Measurements from ENCODE around the gene HUNK. TPM values are rescaled to one million over a fixed set of nuclear protein-coding genes. Genes with fewer than 3 reads are reported as not detected.

The HUNK gene
- total and polyA plus RNA-seq, 7 donors, result 0.71 to 2.6 (median 1.5) TPM

DNA sequence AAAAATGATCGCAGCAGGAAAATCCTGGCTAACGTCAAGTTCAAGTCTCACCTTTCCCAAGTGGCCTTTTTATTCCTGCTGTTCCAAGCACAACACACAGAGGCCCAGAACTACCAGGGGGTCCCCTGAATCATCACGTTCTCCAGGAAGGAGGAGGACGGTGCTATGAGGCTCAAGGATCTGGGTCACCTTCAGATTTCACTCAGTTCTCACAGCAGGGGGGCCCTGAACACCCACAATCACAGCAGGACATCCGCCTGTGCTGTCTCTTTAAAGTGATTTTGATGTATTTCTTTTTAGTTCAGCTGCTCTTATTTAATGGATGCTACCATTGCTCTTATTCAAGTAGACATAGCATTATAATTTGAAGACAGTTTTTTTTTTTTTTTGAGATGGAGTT, 173.4 kb downstream of the HUNK start:
- no peak for TF ChIP-seq EP300 (IDR thresholded peaks at IDR 0.05)
- TF ChIP-seq POLR2AphosphoS5 (IDR thresholded peaks at IDR 0.05), result no peak
- no peak for TF ChIP-seq POLR2A (IDR thresholded peaks at IDR 0.05)
- TF ChIP-seq, protein P1, sequence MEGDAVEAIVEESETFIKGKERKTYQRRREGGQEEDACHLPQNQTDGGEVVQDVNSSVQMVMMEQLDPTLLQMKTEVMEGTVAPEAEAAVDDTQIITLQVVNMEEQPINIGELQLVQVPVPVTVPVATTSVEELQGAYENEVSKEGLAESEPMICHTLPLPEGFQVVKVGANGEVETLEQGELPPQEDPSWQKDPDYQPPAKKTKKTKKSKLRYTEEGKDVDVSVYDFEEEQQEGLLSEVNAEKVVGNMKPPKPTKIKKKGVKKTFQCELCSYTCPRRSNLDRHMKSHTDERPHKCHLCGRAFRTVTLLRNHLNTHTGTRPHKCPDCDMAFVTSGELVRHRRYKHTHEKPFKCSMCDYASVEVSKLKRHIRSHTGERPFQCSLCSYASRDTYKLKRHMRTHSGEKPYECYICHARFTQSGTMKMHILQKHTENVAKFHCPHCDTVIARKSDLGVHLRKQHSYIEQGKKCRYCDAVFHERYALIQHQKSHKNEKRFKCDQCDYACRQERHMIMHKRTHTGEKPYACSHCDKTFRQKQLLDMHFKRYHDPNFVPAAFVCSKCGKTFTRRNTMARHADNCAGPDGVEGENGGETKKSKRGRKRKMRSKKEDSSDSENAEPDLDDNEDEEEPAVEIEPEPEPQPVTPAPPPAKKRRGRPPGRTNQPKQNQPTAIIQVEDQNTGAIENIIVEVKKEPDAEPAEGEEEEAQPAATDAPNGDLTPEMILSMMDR (IDR thresholded peaks at IDR 0.05), result no peak
- H3K27me3 ChIP-seq, result no peaks in the 10 kb centered on the region
- no peak overlapping the region for H3K27ac ChIP-seq
- intact Hi-C loops (cut with DNase I), result no loop called here
- H3K9me3 ChIP-seq, result no peaks in the 10 kb centered on the region
- 77 to 78% methylated on average over 5 of the region's 5 CpGs for WGBS, 2 donors
- no peak overlapping the region for H3K4me3 ChIP-seq
- H3K4me1 ChIP-seq, result no peaks in the 10 kb centered on the region
- no peaks in the 10 kb centered on the region for H3K36me3 ChIP-seq
- DNase-seq, result no peak

DNA sequence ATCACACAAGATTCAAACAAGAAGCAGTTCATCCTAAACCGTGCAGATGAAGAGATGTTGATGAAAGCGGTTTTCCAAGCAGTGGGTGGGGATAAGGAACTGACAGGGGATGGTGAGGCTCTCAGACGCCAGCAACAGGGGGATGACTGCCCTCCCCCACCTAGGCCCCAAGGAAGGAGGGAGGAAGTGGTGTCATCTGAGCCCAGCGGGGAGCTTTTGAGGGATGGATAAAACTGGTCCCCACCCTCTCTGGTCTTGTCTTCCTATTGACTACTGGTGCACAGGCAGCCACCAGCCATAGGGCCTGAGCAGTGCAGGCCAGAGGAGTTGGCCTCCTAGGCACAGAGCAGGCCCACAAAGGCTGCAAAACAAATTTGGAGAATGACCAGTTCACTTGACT, 175.5 kb downstream of the HUNK start:
- H3K36me3 ChIP-seq, result no peaks in the 10 kb centered on the region
- H3K4me3 ChIP-seq, result no peak overlapping the region
- intact Hi-C loops (cut with DNase I), result no loop called here
- no peaks in the 10 kb centered on the region for H3K4me1 ChIP-seq
- no peak overlapping the region for H3K27ac ChIP-seq
- no peaks in the 10 kb centered on the region for H3K27me3 ChIP-seq
- DNase-seq, result no peak
- no peak for TF ChIP-seq EP300 (IDR thresholded peaks at IDR 0.05)
- no peak for TF ChIP-seq POLR2A (IDR thresholded peaks at IDR 0.05)
- TF ChIP-seq, protein P1 (IDR thresholded peaks at IDR 0.05), result no peak
- TF ChIP-seq POLR2AphosphoS5 (IDR thresholded peaks at IDR 0.05), result no peak
- WGBS, 2 donors, result 50 to 61% methylated on average over 4 of the region's 4 CpGs
- no peaks in the 10 kb centered on the region for H3K9me3 ChIP-seq

Other genes with a start within 250 kb of the HUNK start
- gene SOD1, start 213.3 kb upstream of the HUNK start, total RNA-seq, result 100 to 1,000 TPM; 169 to 279 (median 199) TPM
- 100 to 1,000 TPM; 505 to 648 (median 568) TPM for gene SOD1, start 213.3 kb upstream of the HUNK start, polyA plus RNA-seq
- 10 to 100 TPM in 3 of 4 donors, 1 to 10 TPM in 1; 9.6 to 19.1 (median 13.7) TPM for gene SCAF4, start 140.9 kb upstream of the HUNK start, total RNA-seq
- gene SCAF4, start 140.9 kb upstream of the HUNK start, polyA plus RNA-seq, result 10 to 100 TPM in 1 of 3 donors, 1 to 10 TPM in 2; 6.0 to 18.6 (median 8.8) TPM

Measured in sigmoid colon (tissue), 7 donors.